Calu3 (cell line): ENCODE data around the gene TBC1D14. TPM values are rescaled to one million over a fixed set of nuclear protein-coding genes. Genes with fewer than 3 reads are reported as not detected.

ENCODE experiments used
- BruUV-seq: library from RNA; stranded (reverse); fragments of 400-500 nt; replicated peaks from 2 replicates; lab custom pipeline; 2021; lab: Mats Ljungman, UMichigan
- CTCF ChIA-PET: fragments of 300-600 bp; sonication (Branson Sonifier 250); formaldehyde crosslinking; loops from one replicate; lab custom pipeline; 2022; ENCODE audit warnings: antibody characterized with exemption; lab: Charles Lee
- DNase-seq: peaks from one replicate; pipeline ENCODE4 v3.0.0; 2022
- H3K27ac Mint-ChIP-seq: one replicate; pipeline ENCODE4 v1.8.0; 2022; ENCODE audit warnings: mixed read lengths; ENCODE audit not compliant: unreplicated experiment
- H3K27me3 Mint-ChIP-seq: one replicate; pipeline ENCODE4 v1.8.0; 2022; ENCODE audit warnings: mixed read lengths; ENCODE audit not compliant: unreplicated experiment
- H3K36me3 Mint-ChIP-seq: one replicate; pipeline ENCODE4 v1.8.0; 2022; ENCODE audit warnings: mild to moderate bottlenecking, moderate library complexity, mixed read lengths; ENCODE audit not compliant: insufficient read depth, unreplicated experiment
- H3K4me1 Mint-ChIP-seq: one replicate; pipeline ENCODE4 v1.8.0; 2022; ENCODE audit warnings: mild to moderate bottlenecking, low read depth, mixed read lengths; ENCODE audit not compliant: unreplicated experiment
- H3K4me3 Mint-ChIP-seq: one replicate; pipeline ENCODE4 v1.8.0; 2022; ENCODE audit warnings: mild to moderate bottlenecking, low read depth, moderate library complexity, mixed read lengths; ENCODE audit not compliant: unreplicated experiment
- H3K9me3 Mint-ChIP-seq: one replicate; pipeline ENCODE4 v1.8.0; 2022; ENCODE audit warnings: low read depth, mixed read lengths; ENCODE audit not compliant: unreplicated experiment
- intact Hi-C: fragments of 100-400 bp; cut with micrococcal nuclease; formaldehyde crosslinking; loops from one replicate; pipeline ENCODE4 v1.10.0; 2022; ENCODE audit not compliant: unreplicated experiment
- total RNA-seq: library from RNA; stranded (reverse); gene quantifications from 2 replicates; pipeline ENCODE4 v1.2.3, GENCODE V29; 2022
- TF ChIP-seq, protein P1 (sequence below): fragments of 200-600 bp; IDR thresholded peaks from one replicate; pipeline ENCODE4 v1.8.0; 2022; ENCODE audit warnings: antibody characterized with exemption; ENCODE audit not compliant: unreplicated experiment

The TBC1D14 gene
- total RNA-seq, 1 experiment from 2014 or later: 26.4 TPM

DNA sequence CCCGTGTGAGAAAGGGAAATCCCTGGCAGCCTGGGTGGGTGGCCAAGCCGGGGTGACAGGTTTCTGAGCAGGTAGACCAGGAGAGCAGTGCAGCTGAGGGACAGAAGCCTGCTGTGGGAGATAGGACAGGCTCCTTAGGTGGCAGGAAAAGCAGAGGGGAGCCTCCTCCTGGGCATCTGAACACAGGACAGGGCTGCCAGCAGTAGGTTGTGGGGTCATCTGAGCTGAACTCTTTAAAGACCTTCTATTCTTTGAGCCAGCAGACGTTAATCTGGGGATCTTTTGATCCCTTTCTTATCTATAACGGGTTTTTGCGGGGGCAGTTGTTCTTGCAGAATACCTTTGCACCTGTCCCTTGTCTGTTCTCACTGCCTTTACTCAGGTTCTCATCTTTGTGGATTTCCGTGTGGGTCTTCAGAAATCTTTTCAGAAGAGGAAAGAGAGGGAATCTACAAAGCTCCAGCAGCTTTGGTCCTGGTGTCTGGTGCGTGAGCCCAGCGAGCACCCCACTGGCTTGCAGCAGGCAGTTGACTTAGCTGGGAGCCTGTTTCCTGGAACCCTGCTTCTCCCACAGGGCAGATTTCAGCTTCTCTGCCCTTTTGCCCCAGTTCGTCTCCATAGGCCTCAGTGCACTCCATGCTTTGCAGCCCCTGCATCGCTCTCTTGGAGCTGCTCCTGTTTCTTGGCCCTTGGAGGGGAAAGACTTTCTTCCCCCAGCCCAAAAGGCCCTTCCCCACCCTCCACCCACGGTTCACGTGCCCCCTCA is 97.7 kb downstream of the TBC1D14 start:
- Mint-ChIP-seq H3K4me1 (peaks cover 5% of the 10 kb centered on the region), H3K27ac (no peak overlapping the region), H3K9me3 (no peaks in the 10 kb centered on the region), H3K36me3 (peaks cover 22% of the 10 kb centered on the region), H3K27me3 (no peaks in the 10 kb centered on the region), H3K4me3 (no peak overlapping the region)
- CTCF ChIA-PET: interaction anchor here (0.9 kb wide), 1 partner anchor 27 kb away, joined by 3 read pairs; no protein-coding TSS in a partner anchor
- TF ChIP-seq, protein P1, sequence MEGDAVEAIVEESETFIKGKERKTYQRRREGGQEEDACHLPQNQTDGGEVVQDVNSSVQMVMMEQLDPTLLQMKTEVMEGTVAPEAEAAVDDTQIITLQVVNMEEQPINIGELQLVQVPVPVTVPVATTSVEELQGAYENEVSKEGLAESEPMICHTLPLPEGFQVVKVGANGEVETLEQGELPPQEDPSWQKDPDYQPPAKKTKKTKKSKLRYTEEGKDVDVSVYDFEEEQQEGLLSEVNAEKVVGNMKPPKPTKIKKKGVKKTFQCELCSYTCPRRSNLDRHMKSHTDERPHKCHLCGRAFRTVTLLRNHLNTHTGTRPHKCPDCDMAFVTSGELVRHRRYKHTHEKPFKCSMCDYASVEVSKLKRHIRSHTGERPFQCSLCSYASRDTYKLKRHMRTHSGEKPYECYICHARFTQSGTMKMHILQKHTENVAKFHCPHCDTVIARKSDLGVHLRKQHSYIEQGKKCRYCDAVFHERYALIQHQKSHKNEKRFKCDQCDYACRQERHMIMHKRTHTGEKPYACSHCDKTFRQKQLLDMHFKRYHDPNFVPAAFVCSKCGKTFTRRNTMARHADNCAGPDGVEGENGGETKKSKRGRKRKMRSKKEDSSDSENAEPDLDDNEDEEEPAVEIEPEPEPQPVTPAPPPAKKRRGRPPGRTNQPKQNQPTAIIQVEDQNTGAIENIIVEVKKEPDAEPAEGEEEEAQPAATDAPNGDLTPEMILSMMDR: no peak
- no peak for DNase-seq
- BruUV-seq: no TSS peak
- intact Hi-C loops: no loop called here

DNA sequence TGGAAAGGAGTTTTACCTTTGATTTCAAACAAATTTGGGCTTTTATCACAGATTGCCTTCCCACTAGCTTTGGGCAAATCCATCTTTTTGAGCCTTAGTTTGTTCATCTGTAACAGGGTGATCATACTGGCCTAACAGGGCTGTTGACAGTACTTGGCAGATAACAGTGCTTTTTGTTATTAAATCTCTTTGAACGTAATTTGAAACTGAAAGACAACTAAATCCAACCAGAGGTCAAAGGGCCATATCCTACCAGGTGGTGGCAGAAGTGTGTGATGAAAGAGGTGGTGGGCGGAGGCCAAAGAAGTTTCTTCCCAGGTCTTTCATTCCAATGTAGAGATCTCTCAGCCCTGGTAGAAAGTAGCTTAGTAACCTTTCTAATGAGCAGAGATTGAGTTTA is 98.3 kb downstream of the TBC1D14 start:
- peaks cover 5% of the 10 kb centered on the region for H3K4me1 Mint-ChIP-seq
- no peak for DNase-seq
- H3K27me3 Mint-ChIP-seq: no peaks in the 10 kb centered on the region
- intact Hi-C loops: no loop called here
- H3K27ac Mint-ChIP-seq: no peak overlapping the region
- no TSS peak for BruUV-seq
- H3K9me3 Mint-ChIP-seq: no peaks in the 10 kb centered on the region
- CTCF ChIA-PET: interaction anchor here (0.9 kb wide), 1 partner anchor 27 kb away, joined by 3 read pairs; no protein-coding TSS in a partner anchor
- H3K4me3 Mint-ChIP-seq: no peak overlapping the region
- H3K36me3 Mint-ChIP-seq: peaks cover 22% of the 10 kb centered on the region
- TF ChIP-seq, protein P1: no peak

DNA sequence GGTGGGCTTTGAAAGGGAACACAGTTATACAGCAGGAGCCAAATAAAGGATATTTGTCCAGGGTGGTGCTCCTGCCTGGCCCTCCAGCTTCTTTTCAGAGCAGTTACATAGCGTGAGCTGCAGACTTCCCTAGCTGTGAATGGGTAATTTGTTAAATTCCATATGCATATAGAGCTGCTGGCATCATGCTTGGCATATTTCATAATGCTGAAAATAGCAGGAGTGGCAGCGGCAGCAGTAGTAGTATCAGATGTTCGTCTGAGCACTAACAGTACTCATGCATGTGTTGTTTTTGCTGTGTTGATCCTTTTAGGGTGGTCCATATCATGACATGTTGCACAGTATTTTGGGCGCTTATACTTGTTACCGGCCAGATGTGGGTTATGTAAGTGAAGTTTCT is 99.9 kb downstream of the TBC1D14 start:
- no peaks in the 10 kb centered on the region for H3K9me3 Mint-ChIP-seq
- CTCF ChIA-PET: interaction anchor here (0.7 kb wide), 1 partner anchor 10 kb away, joined by 9 read pairs; no protein-coding TSS in a partner anchor
- H3K36me3 Mint-ChIP-seq: peaks cover 12% of the 10 kb centered on the region
- H3K4me1 Mint-ChIP-seq: peaks cover 5% of the 10 kb centered on the region
- intact Hi-C loops: no loop called here
- DNase-seq: no peak
- no peak overlapping the region for H3K4me3 Mint-ChIP-seq
- no peaks in the 10 kb centered on the region for H3K27me3 Mint-ChIP-seq
- no peak overlapping the region for H3K27ac Mint-ChIP-seq
- TF ChIP-seq, protein P1: no peak
- BruUV-seq: no TSS peak

DNA sequence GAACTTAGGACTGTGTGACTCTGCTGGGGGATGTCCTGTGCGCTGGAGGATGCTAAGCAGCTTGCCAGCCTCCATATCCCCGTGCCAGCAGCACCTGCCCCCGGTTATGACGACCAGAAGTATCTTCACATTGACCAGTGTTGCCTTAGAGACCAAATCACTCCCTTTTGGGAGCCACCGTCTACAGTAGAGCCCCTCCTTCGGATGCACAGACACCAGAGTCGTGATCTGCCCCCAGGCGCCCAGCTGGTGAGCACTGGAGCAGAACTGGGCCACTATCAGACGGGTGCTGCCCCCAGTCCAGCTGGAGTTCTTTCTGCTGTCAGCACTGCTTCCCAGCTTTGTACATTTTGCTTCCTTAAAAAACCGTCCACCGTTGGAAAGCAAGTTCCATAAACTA is 103.5 kb downstream of the TBC1D14 start:
- H3K4me3 Mint-ChIP-seq: no peak overlapping the region
- TF ChIP-seq, protein P1: no peak
- CTCF ChIA-PET: no interaction called here

More for the DNA sequence above, 103.5 kb downstream of the TBC1D14 start:
- no peak for DNase-seq
- Mint-ChIP-seq H3K9me3 (no peaks in the 10 kb centered on the region), H3K4me1 (peaks cover under 1% of the 10 kb centered on the region), H3K27me3 (no peaks in the 10 kb centered on the region), H3K27ac (no peak overlapping the region), H3K36me3 (peaks cover 13% of the 10 kb centered on the region)
- intact Hi-C loops: no loop called here
- no TSS peak for BruUV-seq
